Activated CD4-positive, alpha-beta T cell treated with anti-CD3 and anti-CD28 coated beads, Interleukin-2, amount 10 ng/mL, durations not matched to agents 24 days and 14 days (primary cell): ENCODE data around the gene PLD6. TPM values are rescaled to one million over a fixed set of nuclear protein-coding genes. Genes with fewer than 3 reads are reported as not detected.

Source experiments
- DNase-seq: peaks from one replicate; pipeline ENCODE4 v3.0.0; 2022
- H3K27ac Mint-ChIP-seq: one replicate; pipeline ENCODE4 v1.8.0; 2022; ENCODE audit warnings: mild to moderate bottlenecking, mixed read lengths
- H3K27me3 Mint-ChIP-seq: one replicate; pipeline ENCODE4 v1.8.0; 2022; ENCODE audit warnings: mixed read lengths
- H3K36me3 Mint-ChIP-seq: one replicate; pipeline ENCODE4 v1.8.0; 2022; ENCODE audit warnings: low read depth, mild to moderate bottlenecking, mixed read lengths
- H3K4me1 Mint-ChIP-seq: one replicate; pipeline ENCODE4 v1.8.0; 2021; ENCODE audit warnings: mixed read lengths
- H3K4me3 Mint-ChIP-seq: one replicate; pipeline ENCODE4 v1.8.0; 2022; ENCODE audit warnings: mild to moderate bottlenecking, moderate library complexity, mixed read lengths
- H3K9me3 Mint-ChIP-seq: one replicate; pipeline ENCODE4 v1.8.0; 2021; ENCODE audit warnings: mixed read lengths
- intact Hi-C: fragments of 100-400 bp; cut with micrococcal nuclease; formaldehyde crosslinking; loops from one replicate; pipeline ENCODE4 v1.15.1; 2023
- total RNA-seq: library from RNA; stranded (reverse); gene quantifications from 2 replicates; pipeline ENCODE4 v1.2.3, GENCODE V29; 2022

Gene PLD6
- total RNA-seq, 1 donor from 2014 or later, result 17.2 TPM

- H3K9me3 Mint-ChIP-seq, result no peaks in the 10 kb centered on the region
- H3K36me3 Mint-ChIP-seq, result peaks cover 20% of the 10 kb centered on the region
- H3K27me3 Mint-ChIP-seq, result peaks cover 2% of the 10 kb centered on the region
- H3K27ac Mint-ChIP-seq, result peak overlapping the region; percentile 60
- peak; percentile 64 for DNase-seq
- intact Hi-C loops, result loop anchor here (2.0 to 5.0 kb wide), 3 partner anchors 45 to 233 kb away; partner anchors contain the start of gene COPS3
- peak overlapping the region; percentile 91 for H3K4me3 Mint-ChIP-seq
- peaks cover 26% of the 10 kb centered on the region for H3K4me1 Mint-ChIP-seq
Observed at GRCh38 chr17:17235212-17236174, 29.4 kb upstream of the PLD6 start.

- intact Hi-C loops, result no loop called here
- Mint-ChIP-seq H3K36me3 (peaks cover 34% of the 10 kb centered on the region), H3K27me3 (no peaks in the 10 kb centered on the region), H3K27ac (no peak overlapping the region), H3K9me3 (no peaks in the 10 kb centered on the region), H3K4me3 (no peak overlapping the region), H3K4me1 (peaks cover 18% of the 10 kb centered on the region)
- DNase-seq, result no peak
Observed at GRCh38 chr17:17232303-17232621, 26.1 kb upstream of the PLD6 start.

- no peak overlapping the region for H3K4me3 Mint-ChIP-seq
- no peak overlapping the region for H3K27ac Mint-ChIP-seq
- peaks cover 37% of the 10 kb centered on the region for H3K36me3 Mint-ChIP-seq
- no peaks in the 10 kb centered on the region for H3K9me3 Mint-ChIP-seq
- H3K27me3 Mint-ChIP-seq, result no peaks in the 10 kb centered on the region
- no peak for DNase-seq
- intact Hi-C loops, result no loop called here
- peaks cover 16% of the 10 kb centered on the region for H3K4me1 Mint-ChIP-seq
Observed at GRCh38 chr17:17231621-17232302, 25.6 kb upstream of the PLD6 start.

GRCh38 chr17:17229416-17230384, 23.6 kb upstream of the PLD6 start:
- DNase-seq, result no peak
- no peaks in the 10 kb centered on the region for H3K27me3 Mint-ChIP-seq
- intact Hi-C loops, result no loop called here
- no peak overlapping the region for H3K4me3 Mint-ChIP-seq
- H3K4me1 Mint-ChIP-seq, result peaks cover 2% of the 10 kb centered on the region
- no peak overlapping the region for H3K27ac Mint-ChIP-seq
- no peaks in the 10 kb centered on the region for H3K9me3 Mint-ChIP-seq
- H3K36me3 Mint-ChIP-seq, result peaks cover 52% of the 10 kb centered on the region

- H3K36me3 Mint-ChIP-seq, result peaks cover 56% of the 10 kb centered on the region
- intact Hi-C loops, result no loop called here
- no peaks in the 10 kb centered on the region for H3K9me3 Mint-ChIP-seq
- no peak for DNase-seq
- H3K27ac Mint-ChIP-seq, result no peak overlapping the region
- H3K27me3 Mint-ChIP-seq, result no peaks in the 10 kb centered on the region
- H3K4me3 Mint-ChIP-seq, result no peak overlapping the region
- peaks cover 2% of the 10 kb centered on the region for H3K4me1 Mint-ChIP-seq
Observed at GRCh38 chr17:17228521-17229279, 22.6 kb upstream of the PLD6 start.

- Mint-ChIP-seq H3K27ac (no peak overlapping the region), H3K36me3 (peaks cover 64% of the 10 kb centered on the region), H3K4me3 (no peak overlapping the region), H3K9me3 (no peaks in the 10 kb centered on the region), H3K27me3 (no peaks in the 10 kb centered on the region), H3K4me1 (peaks cover 2% of the 10 kb centered on the region)
- intact Hi-C loops, result no loop called here
- no peak for DNase-seq
Observed at GRCh38 chr17:17227608-17228520, 21.7 kb upstream of the PLD6 start.

GRCh38 chr17:17226451-17227265, 20.5 kb upstream of the PLD6 start:
- H3K9me3 Mint-ChIP-seq, result no peaks in the 10 kb centered on the region
- intact Hi-C loops, result no loop called here
- no peaks in the 10 kb centered on the region for H3K27me3 Mint-ChIP-seq
- no peak for DNase-seq
- H3K27ac Mint-ChIP-seq, result no peak overlapping the region
- peaks cover 2% of the 10 kb centered on the region for H3K4me1 Mint-ChIP-seq
- peaks cover 60% of the 10 kb centered on the region for H3K36me3 Mint-ChIP-seq
- H3K4me3 Mint-ChIP-seq, result no peak overlapping the region

GRCh38 chr17:17225901-17226300, 19.8 kb upstream of the PLD6 start:
- no peak overlapping the region for H3K27ac Mint-ChIP-seq
- H3K9me3 Mint-ChIP-seq, result no peaks in the 10 kb centered on the region
- no peaks in the 10 kb centered on the region for H3K27me3 Mint-ChIP-seq
- H3K4me3 Mint-ChIP-seq, result no peak overlapping the region
- intact Hi-C loops, result no loop called here
- no peak for DNase-seq
- H3K36me3 Mint-ChIP-seq, result peaks cover 59% of the 10 kb centered on the region
- H3K4me1 Mint-ChIP-seq, result peaks cover 2% of the 10 kb centered on the region

GRCh38 chr17:17224137-17224536, 18.0 kb upstream of the PLD6 start:
- Mint-ChIP-seq H3K27me3 (no peaks in the 10 kb centered on the region), H3K4me3 (no peak overlapping the region), H3K36me3 (peaks cover 64% of the 10 kb centered on the region), H3K27ac (no peak overlapping the region), H3K9me3 (no peaks in the 10 kb centered on the region), H3K4me1 (no peaks in the 10 kb centered on the region)
- intact Hi-C loops, result no loop called here
- DNase-seq, result no peak

GRCh38 chr17:17223736-17224135, 17.6 kb upstream of the PLD6 start:
- Mint-ChIP-seq H3K27me3 (no peaks in the 10 kb centered on the region), H3K9me3 (no peaks in the 10 kb centered on the region), H3K4me3 (no peak overlapping the region), H3K27ac (no peak overlapping the region), H3K4me1 (no peaks in the 10 kb centered on the region), H3K36me3 (peaks cover 63% of the 10 kb centered on the region)
- no peak for DNase-seq
- intact Hi-C loops, result no loop called here

GRCh38 chr17:17221329-17221728, 15.2 kb upstream of the PLD6 start:
- no peak overlapping the region for H3K4me3 Mint-ChIP-seq
- peaks cover 68% of the 10 kb centered on the region for H3K36me3 Mint-ChIP-seq
- no peaks in the 10 kb centered on the region for H3K4me1 Mint-ChIP-seq
- intact Hi-C loops, result no loop called here
- H3K27ac Mint-ChIP-seq, result no peak overlapping the region
- no peak for DNase-seq
- no peaks in the 10 kb centered on the region for H3K9me3 Mint-ChIP-seq
- H3K27me3 Mint-ChIP-seq, result no peaks in the 10 kb centered on the region

- Mint-ChIP-seq H3K4me1 (no peaks in the 10 kb centered on the region), H3K4me3 (no peak overlapping the region), H3K36me3 (peaks cover 63% of the 10 kb centered on the region), H3K9me3 (no peaks in the 10 kb centered on the region), H3K27ac (no peak overlapping the region), H3K27me3 (no peaks in the 10 kb centered on the region)
- intact Hi-C loops, result no loop called here
- DNase-seq, result no peak
Observed at GRCh38 chr17:17220529-17220928, 14.4 kb upstream of the PLD6 start.
